Putamen (tissue), 1 donor: ENCODE results near the gene PLA2R1.

Experiments
- DNase-seq: peaks from one replicate; pipeline ENCODE4 v3.0.0-alpha.2; 2016; ENCODE audit warnings: low spot score

PLA2R1 gene

GRCh38 chr2:160029270-160029628, 33.2 kb downstream of the PLA2R1 start:
- DNase-seq, result no peak

- no peak for DNase-seq
Observed at GRCh38 chr2:160028431-160029269, 33.8 kb downstream of the PLA2R1 start.

GRCh38 chr2:160022162-160022561, 40.3 kb downstream of the PLA2R1 start:
- no peak for DNase-seq

- DNase-seq, result no peak
Observed at GRCh38 chr2:160019374-160020090, 42.9 kb downstream of the PLA2R1 start.

- DNase-seq, result no peak
Observed at GRCh38 chr2:160015746-160016145, 46.7 kb downstream of the PLA2R1 start.

- no peak for DNase-seq
Observed at GRCh38 chr2:160014227-160014626, 48.2 kb downstream of the PLA2R1 start.

GRCh38 chr2:160010361-160011145, 51.9 kb downstream of the PLA2R1 start:
- DNase-seq, result no peak

- DNase-seq, result no peak
Observed at GRCh38 chr2:160007111-160007510, 55.3 kb downstream of the PLA2R1 start.

- DNase-seq, result no peak
Observed at GRCh38 chr2:160006475-160006874, 55.9 kb downstream of the PLA2R1 start.

GRCh38 chr2:160005908-160006307, 56.5 kb downstream of the PLA2R1 start:
- DNase-seq, result no peak

- DNase-seq, result no peak
Observed at GRCh38 chr2:160005476-160005875, 56.9 kb downstream of the PLA2R1 start.

- no peak for DNase-seq
Observed at GRCh38 chr2:159998961-159999360, 63.5 kb downstream of the PLA2R1 start.

GRCh38 chr2:159998243-159998642, 64.2 kb downstream of the PLA2R1 start:
- DNase-seq, result no peak

- DNase-seq, result no peak
Observed at GRCh38 chr2:159996792-159997546, 65.4 kb downstream of the PLA2R1 start.

- DNase-seq, result no peak
Observed at GRCh38 chr2:159995038-159995437, 67.4 kb downstream of the PLA2R1 start.

GRCh38 chr2:159989249-159989648, 73.2 kb downstream of the PLA2R1 start:
- no peak for DNase-seq

- DNase-seq, result no peak
Observed at GRCh38 chr2:159988412-159988970, 73.9 kb downstream of the PLA2R1 start.

- no peak for DNase-seq
Observed at GRCh38 chr2:159987181-159987580, 75.2 kb downstream of the PLA2R1 start.

GRCh38 chr2:159985656-159986055, 76.8 kb downstream of the PLA2R1 start:
- no peak for DNase-seq

- no peak for DNase-seq
Observed at GRCh38 chr2:159984034-159984433, 78.4 kb downstream of the PLA2R1 start.
